ENCODE data around the gene SUOX. TPM values are rescaled to one million over a fixed set of nuclear protein-coding genes. Genes with fewer than 3 reads are reported as not detected.
"Not testable (repeated sequence)": the region's sequence is repeated elsewhere in the genome, so short reads cannot be mapped to it uniquely, and the experiment has no call there.

Gene SUOX
- total RNA-seq, 3 donors from 2014 or later = 24.6 to 30.2 (median 29.9) TPM

- intact Hi-C loops (cut with DNase I; ENCODE audit: low total_unique reads) = no loop called here
These were observed 14.6 kb upstream of the SUOX start for GRCh38 chr12:55982319-55982936.

GRCh38 chr12:55983232-55983842, 13.7 kb upstream of the SUOX start:
- no peak overlapping the region for H3K4me3 ChIP-seq
- TF ChIP-seq CTCF (IDR thresholded peaks at IDR 0.05) (no peak), POLR2AphosphoS5 (IDR thresholded peaks at IDR 0.05) (no peak), POLR2A (IDR thresholded peaks at IDR 0.05) (no peak)
- no peak for DNase-seq (ENCODE audit: low spot score in 2 of 2)
- no peaks in the 10 kb centered on the region for H3K36me3 ChIP-seq
- H3K27ac ChIP-seq = no peak overlapping the region
- H3K27me3 ChIP-seq = no peaks in the 10 kb centered on the region
- intact Hi-C loops (cut with DNase I; ENCODE audit: low total_unique reads) = no loop called here
- H3K4me1 ChIP-seq = no peaks in the 10 kb centered on the region
- no peaks in the 10 kb centered on the region for H3K9me3 ChIP-seq

More at GRCh38 chr12:55982319-55982936, 14.6 kb upstream of the SUOX start:
- TF ChIP-seq POLR2AphosphoS5 (IDR thresholded peaks at IDR 0.05) (no peak), CTCF (IDR thresholded peaks at IDR 0.05) (no peak), POLR2A (IDR thresholded peaks at IDR 0.05) (no peak)
- H3K9me3 ChIP-seq = no peaks in the 10 kb centered on the region
- H3K27ac ChIP-seq = no peak overlapping the region
- no peak overlapping the region for H3K4me3 ChIP-seq
- no peaks in the 10 kb centered on the region for H3K4me1 ChIP-seq
- H3K27me3 ChIP-seq = no peaks in the 10 kb centered on the region
- no peaks in the 10 kb centered on the region for H3K36me3 ChIP-seq
- DNase-seq (ENCODE audit: low spot score in 2 of 2) = no peak

GRCh38 chr12:55984861-55985260, 12.2 kb upstream of the SUOX start:
- Histone ChIP-seq H3K27me3 (no peaks in the 10 kb centered on the region), H3K36me3 (no peaks in the 10 kb centered on the region), H3K4me1 (no peaks in the 10 kb centered on the region), H3K4me3 (no peak overlapping the region), H3K27ac (no peak overlapping the region), H3K9me3 (no peaks in the 10 kb centered on the region)
- intact Hi-C loops (cut with DNase I; ENCODE audit: low total_unique reads) = no loop called here
- no peak for DNase-seq (ENCODE audit: low spot score in 2 of 2)
- TF ChIP-seq POLR2AphosphoS5 (IDR thresholded peaks at IDR 0.05) (no peak), CTCF (IDR thresholded peaks at IDR 0.05) (no peak), POLR2A (IDR thresholded peaks at IDR 0.05) (no peak)

GRCh38 chr12:55985341-55985740, 11.7 kb upstream of the SUOX start:
- DNase-seq (ENCODE audit: low spot score in 2 of 2) = no peak
- no peak overlapping the region for H3K27ac ChIP-seq
- H3K4me3 ChIP-seq = no peak overlapping the region
- no peaks in the 10 kb centered on the region for H3K4me1 ChIP-seq
- no peaks in the 10 kb centered on the region for H3K9me3 ChIP-seq
- H3K36me3 ChIP-seq = peaks cover under 1% of the 10 kb centered on the region
- no peak for TF ChIP-seq CTCF (IDR thresholded peaks at IDR 0.05)
- no peak for TF ChIP-seq POLR2AphosphoS5 (IDR thresholded peaks at IDR 0.05)
- no peak for TF ChIP-seq POLR2A (IDR thresholded peaks at IDR 0.05)
- H3K27me3 ChIP-seq = no peaks in the 10 kb centered on the region
- intact Hi-C loops (cut with DNase I; ENCODE audit: low total_unique reads) = no loop called here

GRCh38 chr12:55985976-55986375, 11.1 kb upstream of the SUOX start:
- intact Hi-C loops (cut with DNase I; ENCODE audit: low total_unique reads); H3K36me3 ChIP-seq; DNase-seq (ENCODE audit: low spot score in 2 of 2); H3K9me3 ChIP-seq; H3K27ac ChIP-seq; H3K4me1 ChIP-seq; H3K27me3 ChIP-seq; H3K4me3 ChIP-seq: not testable (repeated sequence)
